Stimulated activated naive B cell treated with anti-CD40 and anti-IgM and Interleukin-4, amounts not matched to agents 10 μg/mL and 1 μg/mL and 100 μg/mL, for 72 hours (primary cell): Measurements from ENCODE around the gene DHX8.
A peak's percentile ranks its signal among the peaks of the same experiment; 100 is the strongest.

Source experiments
- ATAC-seq, 2 donors: fragments of 150-1000 bp; cut with Tn5 transposase; replicated peaks; 2 replicates each; pipeline ENCODE4 v1.10.0; 2021; ENCODE audit warnings: moderate library complexity in 1 of 2
- DNase-seq: peaks from one replicate; pipeline ENCODE4 v3.0.0; 2021
- H3K27ac Mint-ChIP-seq: one replicate; pipeline ENCODE4 v1.8.0; 2022; ENCODE audit warnings: mild to moderate bottlenecking, mixed read lengths
- H3K27me3 Mint-ChIP-seq, 2 donors: one replicate each; pipeline ENCODE4 v1.8.0; 2022; ENCODE audit warnings: mixed read lengths in 2 of 2
- H3K36me3 Mint-ChIP-seq, 2 donors: one replicate each; pipeline ENCODE4 v1.8.0; 2022; ENCODE audit warnings: mixed read lengths in 2 of 2, mild to moderate bottlenecking in 1 of 2
- H3K4me1 Mint-ChIP-seq, 2 donors: one replicate each; pipeline ENCODE4 v1.8.0; 2022; ENCODE audit warnings: mixed read lengths in 2 of 2, mild to moderate bottlenecking in 1 of 2
- H3K4me3 Mint-ChIP-seq, 2 donors: one replicate each; pipeline ENCODE4 v1.8.0; 2022; ENCODE audit warnings: mild to moderate bottlenecking in 2 of 2, mixed read lengths in 2 of 2, moderate library complexity in 1 of 2
- H3K9me3 Mint-ChIP-seq, 2 donors: one replicate each; pipeline ENCODE4 v1.8.0; 2022; ENCODE audit warnings: mixed read lengths in 2 of 2, mild to moderate bottlenecking in 1 of 2

DHX8 gene

GRCh38 chr17:43554857-43555256 lies 71.1 kb downstream of the DHX8 start:
- no peak overlapping the region for H3K4me3 Mint-ChIP-seq
- H3K27me3 Mint-ChIP-seq: peaks cover 41 to 54% of the 10 kb centered on the region in 2 donors
- peaks cover 2 to 5% of the 10 kb centered on the region in 2 donors for H3K36me3 Mint-ChIP-seq
- H3K9me3 Mint-ChIP-seq: no peaks in the 10 kb centered on the region
- no peak for DNase-seq
- peaks cover 5 to 12% of the 10 kb centered on the region in 2 donors for H3K4me1 Mint-ChIP-seq
- no peak overlapping the region for H3K27ac Mint-ChIP-seq
- no peak for ATAC-seq

DNA sequence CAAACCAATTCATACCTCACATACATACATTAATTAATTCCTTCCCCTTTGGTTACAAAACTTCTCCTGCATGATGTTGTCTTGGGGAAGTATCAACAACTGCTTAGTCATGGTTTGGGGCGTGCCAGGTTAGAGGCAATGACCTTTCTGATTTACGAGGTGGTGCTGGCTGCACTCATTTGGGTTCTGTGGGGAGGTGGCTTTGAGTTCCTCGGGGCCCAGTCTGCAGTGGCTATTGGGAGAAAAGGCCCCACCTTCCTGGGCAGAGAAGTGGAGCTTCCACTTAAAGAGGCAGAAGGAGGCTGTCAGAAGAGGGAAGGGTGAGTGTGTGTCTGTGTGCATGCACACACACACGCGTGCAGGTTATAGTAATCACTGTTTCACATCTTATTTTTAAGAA lies 72.5 kb downstream of the DHX8 start:
- ATAC-seq (peak; percentile 80 to 81), DNase-seq (peak; percentile 15)
- H3K27me3 Mint-ChIP-seq: peaks cover 40 to 55% of the 10 kb centered on the region in 2 donors
- H3K4me1 Mint-ChIP-seq: peaks cover 7 to 12% of the 10 kb centered on the region in 2 donors
- H3K36me3 Mint-ChIP-seq: peaks cover 2 to 5% of the 10 kb centered on the region in 2 donors
- peak overlapping the region; percentile 43 for H3K27ac Mint-ChIP-seq
- peak overlapping the region; percentile 18 to 31 for H3K4me3 Mint-ChIP-seq
- H3K9me3 Mint-ChIP-seq: no peaks in the 10 kb centered on the region

DNA sequence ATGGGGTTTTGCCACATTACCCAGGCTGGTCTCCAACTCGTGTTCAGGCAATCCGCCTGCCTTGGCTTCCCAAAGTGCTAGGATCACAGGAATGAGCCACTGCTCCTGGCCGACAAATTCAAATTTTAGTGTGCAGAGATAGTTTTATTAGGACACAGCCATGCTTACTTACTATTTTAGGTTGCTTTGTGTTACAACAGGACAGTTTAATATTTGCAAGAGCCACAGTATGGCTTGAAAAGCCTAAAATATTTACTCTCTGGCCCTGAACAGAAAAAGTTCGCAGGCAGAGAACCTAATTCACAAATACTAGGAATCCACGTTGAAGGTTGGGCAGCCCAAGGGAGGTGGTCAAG lies 75.0 kb downstream of the DHX8 start:
- peaks cover 2 to 5% of the 10 kb centered on the region in 2 donors for H3K36me3 Mint-ChIP-seq
- H3K4me3 Mint-ChIP-seq: no peak overlapping the region
- no peaks in the 10 kb centered on the region for H3K9me3 Mint-ChIP-seq
- H3K27me3 Mint-ChIP-seq: peaks cover 59 to 67% of the 10 kb centered on the region in 2 donors
- ATAC-seq (no peak), DNase-seq (no peak)
- H3K27ac Mint-ChIP-seq: no peak overlapping the region
- H3K4me1 Mint-ChIP-seq: peaks cover 7 to 18% of the 10 kb centered on the region in 2 donors

DNA sequence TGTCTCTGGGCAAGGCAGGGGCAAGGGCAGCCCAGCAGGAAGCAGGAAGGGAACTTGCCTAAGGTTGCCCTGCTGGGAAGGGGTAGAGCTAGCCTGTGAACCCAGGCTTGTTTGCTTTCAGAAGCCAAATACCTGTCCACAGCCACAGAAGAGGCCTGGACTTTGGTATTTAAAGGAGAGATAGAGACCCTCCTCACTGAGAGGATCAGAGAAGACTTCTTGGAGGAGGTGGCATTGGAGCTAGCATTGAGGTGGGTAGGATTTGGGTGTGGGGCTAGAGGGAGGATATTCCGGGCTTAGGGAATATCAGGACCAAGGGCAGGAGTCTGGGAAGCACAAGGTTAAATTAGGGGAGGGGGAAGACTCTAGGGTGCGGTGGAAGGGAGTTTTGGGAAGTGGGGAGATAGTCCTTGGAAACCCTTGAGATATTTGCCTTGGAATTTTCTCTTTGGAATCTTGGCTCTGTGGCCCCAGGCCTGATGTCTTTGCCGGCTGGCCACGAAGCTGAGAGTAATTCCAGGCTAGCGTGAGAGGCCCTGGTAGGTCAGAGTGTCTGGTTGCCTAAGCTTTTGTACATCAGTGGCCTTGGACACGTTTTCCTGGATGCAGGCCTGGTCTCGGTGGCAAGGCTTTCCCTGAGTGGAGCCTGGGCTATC lies 75.5 kb downstream of the DHX8 start:
- ATAC-seq: no peak
- peaks cover 58 to 66% of the 10 kb centered on the region in 2 donors for H3K27me3 Mint-ChIP-seq
- no peaks in the 10 kb centered on the region for H3K9me3 Mint-ChIP-seq
- H3K27ac Mint-ChIP-seq: no peak overlapping the region
- peaks cover 7 to 18% of the 10 kb centered on the region in 2 donors for H3K4me1 Mint-ChIP-seq
- DNase-seq: no peak
- H3K36me3 Mint-ChIP-seq: peaks cover 2 to 5% of the 10 kb centered on the region in 2 donors
- no peak overlapping the region for H3K4me3 Mint-ChIP-seq

GRCh38 chr17:43560461-43561427 lies 77.0 kb downstream of the DHX8 start:
- peak overlapping the region; percentile 9 for H3K27ac Mint-ChIP-seq

GRCh38 chr17:43562679-43563599 lies 79.2 kb downstream of the DHX8 start:
- no peak for DNase-seq
- H3K9me3 Mint-ChIP-seq: no peaks in the 10 kb centered on the region
- H3K36me3 Mint-ChIP-seq: no peaks in the 10 kb centered on the region
- no peak for ATAC-seq
- H3K27ac Mint-ChIP-seq: no peak overlapping the region
- H3K4me1 Mint-ChIP-seq: peaks cover 1 to 6% of the 10 kb centered on the region in 2 donors
- H3K4me3 Mint-ChIP-seq: no peak overlapping the region
- peaks cover 49 to 58% of the 10 kb centered on the region in 2 donors for H3K27me3 Mint-ChIP-seq

More at GRCh38 chr17:43560461-43561427, 77.0 kb downstream of the DHX8 start:
- H3K4me1 Mint-ChIP-seq: peaks cover 7 to 18% of the 10 kb centered on the region in 2 donors
- H3K9me3 Mint-ChIP-seq: no peaks in the 10 kb centered on the region
- peaks cover 56 to 66% of the 10 kb centered on the region in 2 donors for H3K27me3 Mint-ChIP-seq
- H3K4me3 Mint-ChIP-seq: no peak overlapping the region
- H3K36me3 Mint-ChIP-seq: peaks cover 2 to 5% of the 10 kb centered on the region in 2 donors
- ATAC-seq (no peak), DNase-seq (no peak)

DNA sequence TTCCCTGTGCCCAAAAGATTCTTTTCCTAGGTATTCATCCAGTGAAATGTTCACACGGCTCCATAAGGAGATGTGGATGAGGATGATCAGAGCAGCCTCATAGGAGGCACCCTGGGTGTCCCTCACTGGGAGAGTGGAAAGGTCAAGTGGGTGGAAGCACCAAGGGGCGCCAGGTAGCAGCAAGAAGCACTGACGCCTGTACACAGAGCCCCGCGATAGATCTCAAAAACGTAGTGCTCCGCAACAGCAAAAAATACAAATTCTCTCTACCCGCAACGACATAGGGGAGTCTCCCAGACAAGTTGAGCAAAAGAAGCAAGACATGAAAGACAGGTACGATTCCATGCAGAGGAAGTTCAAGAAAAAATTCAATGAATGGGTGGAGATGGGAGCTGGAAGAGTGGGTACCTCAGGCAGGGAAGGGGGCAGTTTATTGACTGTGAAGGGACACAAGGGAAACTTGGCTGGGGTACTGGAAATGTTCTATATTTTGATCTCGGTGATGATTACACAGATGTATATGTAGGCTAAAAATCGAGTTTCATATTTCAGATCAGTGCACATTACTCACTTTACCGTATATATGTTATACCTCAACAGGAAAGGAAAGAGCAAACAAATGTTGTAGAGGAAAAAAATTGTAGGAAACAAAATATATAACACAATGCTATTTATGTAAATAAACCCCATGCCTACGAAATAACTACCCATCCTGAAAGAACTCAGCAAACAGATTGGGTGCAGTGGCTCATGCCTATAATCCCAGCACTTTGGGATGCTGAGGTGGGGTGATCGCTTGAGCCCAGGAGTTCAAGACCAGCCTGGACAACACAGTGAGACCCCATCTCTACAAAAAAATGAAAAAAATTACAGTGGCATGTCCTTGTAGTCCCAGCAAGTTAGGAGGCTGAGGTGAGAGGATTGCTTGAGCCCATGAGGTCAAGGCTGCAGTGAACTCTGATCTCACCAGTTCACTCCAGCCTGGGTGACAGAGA lies 80.1 kb downstream of the DHX8 start:
- no peaks in the 10 kb centered on the region for H3K36me3 Mint-ChIP-seq
- H3K4me1 Mint-ChIP-seq: peaks cover 1 to 6% of the 10 kb centered on the region in 2 donors
- H3K9me3 Mint-ChIP-seq: no peaks in the 10 kb centered on the region
- ATAC-seq (no peak), DNase-seq (no peak)
- peaks cover 47 to 57% of the 10 kb centered on the region in 2 donors for H3K27me3 Mint-ChIP-seq
- H3K27ac Mint-ChIP-seq: no peak overlapping the region
- no peak overlapping the region for H3K4me3 Mint-ChIP-seq

DNA sequence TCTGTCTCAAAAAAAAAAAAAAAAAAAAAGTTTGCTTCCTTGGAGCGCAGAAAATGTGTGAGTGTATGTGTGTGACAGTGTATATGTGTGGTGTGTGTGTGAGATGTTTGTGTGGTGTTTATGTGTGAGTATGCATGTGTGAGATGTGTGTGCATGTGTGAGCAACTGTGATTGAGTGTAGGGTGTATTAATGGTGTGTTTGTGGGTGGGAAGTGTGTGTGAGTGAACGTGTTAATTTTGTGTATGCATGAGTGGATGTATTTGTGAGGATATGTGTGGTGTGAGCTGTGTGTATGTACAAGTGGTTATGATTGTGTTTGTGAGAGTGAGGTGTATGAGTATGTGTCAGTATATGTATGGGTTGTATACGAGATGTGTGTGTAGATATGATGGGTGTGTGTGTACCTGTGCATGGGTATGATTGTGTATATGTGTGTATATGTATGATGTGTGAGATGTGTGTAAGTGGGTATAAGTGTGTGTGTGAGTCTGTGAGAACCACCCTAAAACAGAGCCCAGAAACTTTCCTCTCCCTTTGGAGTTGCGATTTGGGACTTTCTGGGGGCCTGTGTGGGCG lies 84.8 kb downstream of the DHX8 start:
- no peak for ATAC-seq
- no peaks in the 10 kb centered on the region for H3K9me3 Mint-ChIP-seq
- H3K4me3 Mint-ChIP-seq: no peak overlapping the region
- no peaks in the 10 kb centered on the region for H3K4me1 Mint-ChIP-seq
- DNase-seq: no peak
- no peaks in the 10 kb centered on the region for H3K36me3 Mint-ChIP-seq
- no peak overlapping the region for H3K27ac Mint-ChIP-seq
- H3K27me3 Mint-ChIP-seq: peaks cover 10 to 14% of the 10 kb centered on the region in 2 donors

DNA sequence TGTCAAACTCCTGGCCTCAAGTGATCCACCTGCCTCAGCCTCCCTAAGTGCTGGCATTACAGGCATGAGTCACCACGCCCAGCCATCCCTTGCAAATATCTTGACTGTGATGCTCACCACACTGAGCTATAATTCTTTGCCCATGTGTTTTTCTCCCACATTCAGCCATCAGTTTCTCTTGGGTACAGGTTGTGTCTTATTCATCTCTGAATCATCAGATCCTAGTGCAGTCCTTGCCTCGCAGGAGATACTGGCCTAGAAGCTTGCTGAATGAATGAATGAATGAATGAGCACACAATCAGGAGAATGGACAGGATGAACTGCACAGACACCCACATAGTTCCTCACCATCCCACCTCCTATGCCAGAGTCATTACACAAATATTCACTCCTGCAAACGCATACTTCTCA lies 86.7 kb downstream of the DHX8 start:
- H3K4me3 Mint-ChIP-seq: no peak overlapping the region
- no peak overlapping the region for H3K27ac Mint-ChIP-seq
- ATAC-seq (no peak), DNase-seq (no peak)
- no peaks in the 10 kb centered on the region for H3K36me3 Mint-ChIP-seq
- peaks cover 8 to 9% of the 10 kb centered on the region in 2 donors for H3K27me3 Mint-ChIP-seq
- no peaks in the 10 kb centered on the region for H3K4me1 Mint-ChIP-seq
- no peaks in the 10 kb centered on the region for H3K9me3 Mint-ChIP-seq

GRCh38 chr17:43572368-43572980 lies 88.7 kb downstream of the DHX8 start:
- H3K36me3 Mint-ChIP-seq: no peaks in the 10 kb centered on the region
- no peaks in the 10 kb centered on the region for H3K9me3 Mint-ChIP-seq
- no peak overlapping the region for H3K4me3 Mint-ChIP-seq
- H3K27me3 Mint-ChIP-seq: peaks cover 11 to 14% of the 10 kb centered on the region in 2 donors
- ATAC-seq: no peak
- no peak overlapping the region for H3K27ac Mint-ChIP-seq
- peaks cover 0 to 7% of the 10 kb centered on the region in 2 donors for H3K4me1 Mint-ChIP-seq
- DNase-seq: no peak

- H3K36me3 Mint-ChIP-seq: no peaks in the 10 kb centered on the region
- H3K27me3 Mint-ChIP-seq: peaks cover 11 to 14% of the 10 kb centered on the region in 2 donors
- no peak overlapping the region for H3K27ac Mint-ChIP-seq
- DNase-seq: no peak
- no peaks in the 10 kb centered on the region for H3K9me3 Mint-ChIP-seq
- ATAC-seq: no peak
- peaks cover 9 to 20% of the 10 kb centered on the region in 2 donors for H3K4me1 Mint-ChIP-seq
- no peak overlapping the region for H3K4me3 Mint-ChIP-seq
Measured at GRCh38 chr17:43573579-43574321, 90.0 kb downstream of the DHX8 start.

- DNase-seq (no peak), ATAC-seq (no peak)
- peaks cover 11 to 14% of the 10 kb centered on the region in 2 donors for H3K27me3 Mint-ChIP-seq
- H3K9me3 Mint-ChIP-seq: no peaks in the 10 kb centered on the region
- peaks cover 15 to 26% of the 10 kb centered on the region in 2 donors for H3K4me1 Mint-ChIP-seq
- H3K4me3 Mint-ChIP-seq: no peak overlapping the region
- no peak overlapping the region for H3K27ac Mint-ChIP-seq
- H3K36me3 Mint-ChIP-seq: no peaks in the 10 kb centered on the region
Measured at GRCh38 chr17:43574348-43574747, 90.6 kb downstream of the DHX8 start.
